NCI-H2171 treated with DMSO at 0.1 percent for 48 hours (cell line): ENCODE measurements around the gene ADCY5.

Source experiments
- DNase-seq: peaks from one replicate; lab custom pipeline; 2025; lab: John Stamatoyannopoulos, UW

Gene ADCY5

GRCh38 chr3:123458255-123458654 is 9.4 kb upstream of the ADCY5 start:
- no peak for DNase-seq

GRCh38 chr3:123457841-123458240 is 9.0 kb upstream of the ADCY5 start:
- no peak for DNase-seq

GRCh38 chr3:123453675-123454074 is 4.8 kb upstream of the ADCY5 start:
- DNase-seq: peak; percentile 17

- DNase-seq: no peak
Observed at GRCh38 chr3:123451186-123451585, 2.3 kb upstream of the ADCY5 start.

- DNase-seq: no peak
Observed at GRCh38 chr3:123449997-123450604, 1.2 kb upstream of the ADCY5 start.

- DNase-seq: peak; percentile 12
Observed at GRCh38 chr3:123449102-123449996, 459 bp upstream of the ADCY5 start.

- DNase-seq: peak; percentile 48
Observed at GRCh38 chr3:123447749-123448517, 957 bp downstream of the ADCY5 start.

GRCh38 chr3:123447416-123447748 is 1.5 kb downstream of the ADCY5 start:
- DNase-seq: no peak

GRCh38 chr3:123446610-123447109 is 2.2 kb downstream of the ADCY5 start:
- no peak for DNase-seq

GRCh38 chr3:123446210-123446609 is 2.7 kb downstream of the ADCY5 start:
- no peak for DNase-seq

GRCh38 chr3:123445702-123446101 is 3.2 kb downstream of the ADCY5 start:
- DNase-seq: no peak

- no peak for DNase-seq
Observed at GRCh38 chr3:123444744-123445143, 4.1 kb downstream of the ADCY5 start.

GRCh38 chr3:123444023-123444422 is 4.9 kb downstream of the ADCY5 start:
- DNase-seq: peak; percentile 46

- no peak for DNase-seq
Observed at GRCh38 chr3:123442908-123443307, 6.0 kb downstream of the ADCY5 start.

GRCh38 chr3:123442125-123442524 is 6.8 kb downstream of the ADCY5 start:
- no peak for DNase-seq

- DNase-seq: no peak
Observed at GRCh38 chr3:123439806-123440580, 8.9 kb downstream of the ADCY5 start.

- no peak for DNase-seq
Observed at GRCh38 chr3:123432832-123433523, 15.9 kb downstream of the ADCY5 start.

GRCh38 chr3:123431658-123432324 is 17.1 kb downstream of the ADCY5 start:
- DNase-seq: no peak

GRCh38 chr3:123431007-123431657 is 17.8 kb downstream of the ADCY5 start:
- DNase-seq: no peak

- DNase-seq: no peak
Observed at GRCh38 chr3:123430266-123430665, 18.6 kb downstream of the ADCY5 start.
